ENCODE data around the gene CCRL2. TPM values are rescaled to one million over a fixed set of nuclear protein-coding genes. Genes with fewer than 3 reads are reported as not detected.

The CCRL2 gene
- total RNA-seq, 2 donors from 2014 or later = 0.89 to 4.2 TPM

- TF ChIP-seq CTCF (IDR thresholded peaks at IDR 0.05) = no peak
- Histone ChIP-seq H3K4me1 (peaks cover 0 to 4% of the 10 kb centered on the region in 2 donors), H3K9me3 (no peaks in the 10 kb centered on the region), H3K4me3 (no peak overlapping the region), H3K27ac (no peak overlapping the region), H3K27me3 (no peaks in the 10 kb centered on the region), H3K36me3 (no peaks in the 10 kb centered on the region)
- DNase-seq (ENCODE audit: low spot score) = no peak
Observed at GRCh38 chr3:46375814-46376213, 31.2 kb upstream of the CCRL2 start.

- Histone ChIP-seq H3K9me3 (no peaks in the 10 kb centered on the region), H3K4me3 (no peak overlapping the region), H3K36me3 (no peaks in the 10 kb centered on the region), H3K4me1 (peaks cover 0 to 4% of the 10 kb centered on the region in 2 donors), H3K27me3 (no peaks in the 10 kb centered on the region), H3K27ac (no peak overlapping the region)
- no peak for DNase-seq (ENCODE audit: low spot score)
- peak in 1 of 2 donors; percentile 61 for TF ChIP-seq CTCF (IDR thresholded peaks at IDR 0.05)
Observed at GRCh38 chr3:46378426-46378942, 28.6 kb upstream of the CCRL2 start.

GRCh38 chr3:46380471-46381221, 26.4 kb upstream of the CCRL2 start:
- Histone ChIP-seq H3K4me1 (peaks cover 0 to 4% of the 10 kb centered on the region in 2 donors), H3K4me3 (no peak overlapping the region)
- no peak for TF ChIP-seq CTCF (IDR thresholded peaks at IDR 0.05)

GRCh38 chr3:46381625-46382024, 25.4 kb upstream of the CCRL2 start:
- H3K27ac ChIP-seq = no peak overlapping the region

More at GRCh38 chr3:46380471-46381221, 26.4 kb upstream of the CCRL2 start:
- no peak for DNase-seq (ENCODE audit: low spot score)
- H3K27me3 ChIP-seq = no peaks in the 10 kb centered on the region
- no peaks in the 10 kb centered on the region for H3K9me3 ChIP-seq
- H3K36me3 ChIP-seq = no peaks in the 10 kb centered on the region
- H3K27ac ChIP-seq = no peak overlapping the region

GRCh38 chr3:46383211-46383950, 23.7 kb upstream of the CCRL2 start:
- DNase-seq (ENCODE audit: low spot score) = no peak
- H3K4me3 ChIP-seq = no peak overlapping the region
- no peaks in the 10 kb centered on the region for H3K36me3 ChIP-seq
- H3K27me3 ChIP-seq = no peaks in the 10 kb centered on the region
- no peaks in the 10 kb centered on the region for H3K9me3 ChIP-seq
- H3K4me1 ChIP-seq = peaks cover 0 to 4% of the 10 kb centered on the region in 2 donors
- no peak for TF ChIP-seq CTCF (IDR thresholded peaks at IDR 0.05)
- no peak overlapping the region for H3K27ac ChIP-seq

More at GRCh38 chr3:46381625-46382024, 25.4 kb upstream of the CCRL2 start:
- Histone ChIP-seq H3K36me3 (no peaks in the 10 kb centered on the region), H3K27me3 (no peaks in the 10 kb centered on the region), H3K4me1 (peaks cover 0 to 4% of the 10 kb centered on the region in 2 donors), H3K4me3 (no peak overlapping the region), H3K9me3 (no peaks in the 10 kb centered on the region)
- DNase-seq (ENCODE audit: low spot score) = no peak
- no peak for TF ChIP-seq CTCF (IDR thresholded peaks at IDR 0.05)

Measured in right atrium auricular region (tissue), 2 donors.